Measurements from ENCODE around the gene CLCA1. TPM values are rescaled to one million over a fixed set of nuclear protein-coding genes. Genes with fewer than 3 reads are reported as not detected.

The CLCA1 gene
- total and polyA plus RNA-seq, 3 donors from 2014 or later, result 0.12 to 0.88 (median 0.55) TPM

DNA sequence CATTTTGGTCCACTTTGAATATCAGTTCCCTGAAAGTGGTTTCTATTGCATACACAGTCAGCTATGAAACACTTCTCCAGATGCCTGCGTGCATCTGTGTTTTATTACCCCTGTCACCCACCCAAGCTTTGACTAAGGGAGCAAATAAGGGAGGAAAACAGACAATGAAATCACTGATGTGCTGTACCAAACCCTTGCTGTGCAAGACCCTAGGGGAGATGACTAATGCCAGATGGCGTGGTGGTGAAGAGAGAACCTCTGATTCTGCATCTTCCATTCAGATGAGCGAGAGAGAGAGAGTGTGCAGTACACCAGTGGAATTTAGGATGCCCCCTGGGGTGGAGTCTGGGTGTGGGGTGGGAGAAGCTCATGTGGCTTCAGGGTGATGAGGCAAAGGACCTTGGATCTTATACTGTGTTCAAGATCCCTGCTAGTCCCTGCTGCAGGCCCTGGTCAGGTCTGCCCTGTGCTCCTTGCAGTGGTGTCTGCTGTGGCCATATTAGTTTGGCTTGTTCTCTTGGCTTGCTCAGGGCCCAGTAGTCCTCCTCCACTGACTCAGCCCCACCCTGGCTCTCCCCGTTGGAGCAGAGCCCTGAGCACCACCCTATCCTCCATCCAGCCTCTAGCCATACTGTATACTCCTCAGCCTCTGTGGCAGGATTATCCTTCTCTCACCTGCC lies 18.5 kb downstream of the CLCA1 start:
- H3K4me3 ChIP-seq, result no peak overlapping the region
- H3K9me3 ChIP-seq, result no peaks in the 10 kb centered on the region
- intact Hi-C loops (cut with DNase I; ENCODE audit: low total_unique reads), result no loop called here
- H3K27ac ChIP-seq, result no peak overlapping the region
- DNase-seq, result no peak
- no peaks in the 10 kb centered on the region for H3K4me1 ChIP-seq
- 84 to 86% methylated on average over 4 of the region's 4 CpGs for whole genome bisulfite sequencing, 2 donors
- H3K27me3 ChIP-seq, result no peaks in the 10 kb centered on the region
- TF ChIP-seq, protein P1, sequence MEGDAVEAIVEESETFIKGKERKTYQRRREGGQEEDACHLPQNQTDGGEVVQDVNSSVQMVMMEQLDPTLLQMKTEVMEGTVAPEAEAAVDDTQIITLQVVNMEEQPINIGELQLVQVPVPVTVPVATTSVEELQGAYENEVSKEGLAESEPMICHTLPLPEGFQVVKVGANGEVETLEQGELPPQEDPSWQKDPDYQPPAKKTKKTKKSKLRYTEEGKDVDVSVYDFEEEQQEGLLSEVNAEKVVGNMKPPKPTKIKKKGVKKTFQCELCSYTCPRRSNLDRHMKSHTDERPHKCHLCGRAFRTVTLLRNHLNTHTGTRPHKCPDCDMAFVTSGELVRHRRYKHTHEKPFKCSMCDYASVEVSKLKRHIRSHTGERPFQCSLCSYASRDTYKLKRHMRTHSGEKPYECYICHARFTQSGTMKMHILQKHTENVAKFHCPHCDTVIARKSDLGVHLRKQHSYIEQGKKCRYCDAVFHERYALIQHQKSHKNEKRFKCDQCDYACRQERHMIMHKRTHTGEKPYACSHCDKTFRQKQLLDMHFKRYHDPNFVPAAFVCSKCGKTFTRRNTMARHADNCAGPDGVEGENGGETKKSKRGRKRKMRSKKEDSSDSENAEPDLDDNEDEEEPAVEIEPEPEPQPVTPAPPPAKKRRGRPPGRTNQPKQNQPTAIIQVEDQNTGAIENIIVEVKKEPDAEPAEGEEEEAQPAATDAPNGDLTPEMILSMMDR (IDR thresholded peaks at IDR 0.05), result no peak
- TF ChIP-seq POLR2A (IDR thresholded peaks at IDR 0.05), result no peak
- no peaks in the 10 kb centered on the region for H3K36me3 ChIP-seq (ENCODE audit: low read depth, missing control alignments)

GRCh38 chr1:86487811-86488141 lies 19.0 kb downstream of the CLCA1 start:
- DNase-seq, result no peak
- no peaks in the 10 kb centered on the region for H3K27me3 ChIP-seq
- H3K9me3 ChIP-seq, result no peaks in the 10 kb centered on the region
- H3K36me3 ChIP-seq (ENCODE audit: low read depth, missing control alignments), result no peaks in the 10 kb centered on the region
- H3K27ac ChIP-seq, result no peak overlapping the region
- 94 to 96% methylated on average over 4 of the region's 4 CpGs for WGBS, 2 donors
- no peak overlapping the region for H3K4me3 ChIP-seq
- intact Hi-C loops (cut with DNase I; ENCODE audit: low total_unique reads), result no loop called here
- no peaks in the 10 kb centered on the region for H3K4me1 ChIP-seq
- TF ChIP-seq, protein P1 (IDR thresholded peaks at IDR 0.05), result no peak
- TF ChIP-seq POLR2A (IDR thresholded peaks at IDR 0.05), result no peak

DNA sequence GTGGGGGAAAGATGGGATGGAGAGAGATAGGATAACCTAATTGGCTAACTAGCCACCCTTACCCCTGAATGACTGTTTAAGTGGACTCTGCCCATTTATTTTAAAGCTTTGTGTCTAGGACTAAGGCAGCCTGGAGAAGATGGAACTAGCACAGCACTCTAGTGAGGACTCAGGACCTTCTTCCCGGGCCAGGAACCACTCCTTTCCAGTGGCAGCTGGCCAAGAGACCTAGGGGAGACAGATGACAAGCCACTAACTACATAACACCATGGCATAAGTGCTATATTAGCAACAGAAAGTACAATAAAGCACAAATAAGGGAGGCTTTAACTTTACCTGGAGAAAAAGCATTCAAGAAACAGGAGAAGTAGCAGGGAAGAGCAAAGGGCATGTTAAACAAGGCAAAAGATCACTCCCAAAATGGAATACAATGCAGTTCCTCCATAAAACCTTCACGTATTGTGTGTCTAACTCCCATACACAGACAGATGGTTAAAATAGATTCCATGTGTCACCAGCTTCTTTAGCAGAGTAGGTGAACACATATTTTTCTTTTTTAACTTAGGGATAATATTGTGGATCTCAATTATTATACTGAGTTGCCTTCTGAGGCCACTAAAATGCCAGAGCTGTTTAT lies 20.6 kb downstream of the CLCA1 start:
- Histone ChIP-seq H3K9me3 (no peaks in the 10 kb centered on the region), H3K27ac (no peak overlapping the region), H3K36me3 (ENCODE audit: low read depth, missing control alignments) (no peaks in the 10 kb centered on the region), H3K4me1 (no peaks in the 10 kb centered on the region), H3K4me3 (no peak overlapping the region), H3K27me3 (no peaks in the 10 kb centered on the region)
- intact Hi-C loops (cut with DNase I; ENCODE audit: low total_unique reads), result no loop called here
- WGBS, 2 donors, result 78 to 81% methylated on average over 2 of the region's 2 CpGs
- DNase-seq, result no peak
- no peak for TF ChIP-seq POLR2A (IDR thresholded peaks at IDR 0.05)
- TF ChIP-seq, protein P1 (IDR thresholded peaks at IDR 0.05), result no peak

DNA sequence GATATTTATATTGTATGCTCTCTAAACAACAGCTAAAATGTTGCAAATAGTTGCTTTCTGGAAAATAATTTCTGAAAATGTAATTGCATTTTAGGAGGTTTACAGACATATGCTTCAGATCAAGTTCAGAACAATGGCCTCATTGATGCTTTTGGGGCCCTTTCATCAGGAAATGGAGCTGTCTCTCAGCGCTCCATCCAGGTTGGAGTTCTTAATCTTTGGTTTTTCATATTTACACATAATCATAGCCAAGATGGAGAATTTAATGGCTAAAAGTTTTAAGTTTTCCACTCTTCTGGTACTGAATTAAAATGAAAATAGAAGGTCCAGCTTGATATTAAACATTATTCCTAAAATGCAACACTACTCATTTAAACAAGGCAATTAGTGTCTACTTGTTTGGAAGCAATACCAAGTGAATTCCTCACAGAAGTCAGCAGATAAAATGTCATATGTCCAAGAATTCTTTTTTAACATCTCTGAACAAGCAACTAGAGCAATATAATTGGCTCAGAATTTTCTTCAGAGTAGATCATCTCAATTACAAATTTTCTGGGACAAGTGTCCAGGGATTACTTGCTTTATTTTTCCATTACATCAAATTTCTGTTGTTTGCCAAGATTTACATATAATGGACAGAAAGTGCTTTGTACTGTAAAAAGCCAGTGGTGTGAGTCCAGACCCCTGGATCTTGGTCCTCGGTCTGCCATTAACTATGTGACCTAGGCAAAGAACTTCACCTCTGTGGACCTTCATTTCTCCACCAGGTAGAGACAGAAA lies 22.6 kb downstream of the CLCA1 start:
- Histone ChIP-seq H3K27me3 (no peaks in the 10 kb centered on the region), H3K36me3 (ENCODE audit: low read depth, missing control alignments) (no peaks in the 10 kb centered on the region), H3K9me3 (no peaks in the 10 kb centered on the region), H3K4me3 (no peak overlapping the region), H3K4me1 (no peaks in the 10 kb centered on the region), H3K27ac (no peak overlapping the region)
- no peak for DNase-seq
- WGBS, 2 donors, result 73% methylated on average over 2 of the region's 2 CpGs
- intact Hi-C loops (cut with DNase I; ENCODE audit: low total_unique reads), result no loop called here
- TF ChIP-seq, protein P1 (IDR thresholded peaks at IDR 0.05), result no peak
- no peak for TF ChIP-seq POLR2A (IDR thresholded peaks at IDR 0.05)

Data from testis (tissue), 3 donors.